Common myeloid progenitor, CD34-positive (primary cell): ENCODE data around the gene RMDN2.

ENCODE experiments used
- CTCF ChIA-PET: fragments of 350-600 bp; sonication (Branson Sonifier 250); formaldehyde crosslinking; loops from one replicate; lab custom pipeline; 2021; ENCODE audit warnings: antibody characterized with exemption; lab: Charles Lee
- POLR2A ChIA-PET: fragments of 350-600 bp; sonication (Branson Sonifier 250); formaldehyde crosslinking; loops from one replicate; lab custom pipeline; 2021; ENCODE audit warnings: antibody characterized with exemption; lab: Charles Lee
- DNase-seq, 3 donors: peaks; one replicate each; pipeline versions ENCODE4 v3.0.0 to v3.0.0-alpha.2; 2013
- H3K27ac ChIP-seq, 2 experiments: 1 replicate in 1 of 2; 2 replicates in 1 of 2; pipeline ENCODE4 v1.7.0; 2013; ENCODE audit warnings: inconsistent platforms in 2 of 2, low read length in 2 of 2, mild to moderate bottlenecking in 2 of 2, low read depth in 1 of 2, moderate library complexity in 1 of 2; ENCODE audit not compliant: severe bottlenecking in 2 of 2, insufficient read depth in 1 of 2, poor library complexity in 1 of 2
- H3K27me3 ChIP-seq, 5 experiments: replicated peaks in 2 of 5; 1 replicate in 3 of 5; 2 replicates in 2 of 5; pipeline versions ENCODE4 v1.6.1 to v1.7.0; 2013; ENCODE audit warnings: low read length in 4 of 5, mild to moderate bottlenecking in 2 of 5, moderate library complexity in 2 of 5, inconsistent platforms in 1 of 5; ENCODE audit not compliant: insufficient read depth in 5 of 5, control insufficient read depth in 4 of 5
- H3K36me3 ChIP-seq, 4 experiments: 1 replicate in 2 of 4; 2 replicates in 2 of 4; pipeline versions ENCODE4 v1.6.1 to v1.7.0; 2013; ENCODE audit warnings: low read length in 3 of 4, control low read depth in 1 of 4, mild to moderate bottlenecking in 1 of 4; ENCODE audit not compliant: control insufficient read depth in 4 of 4, insufficient read depth in 4 of 4
- H3K4me1 ChIP-seq, 4 experiments: 1 replicate in 3 of 4; 2 replicates in 1 of 4; pipeline versions ENCODE4 v1.6.1 to v1.7.1; 2013; ENCODE audit warnings: low read length in 3 of 4, mild to moderate bottlenecking in 3 of 4, control low read depth in 1 of 4, inconsistent platforms in 1 of 4, moderate library complexity in 1 of 4; ENCODE audit not compliant: control insufficient read depth in 4 of 4, insufficient read depth in 4 of 4; ENCODE audit errors: control extremely low read depth in 1 of 4
- H3K4me3 ChIP-seq, 7 experiments: 1 replicate in 4 of 7; 2 replicates in 3 of 7; pipeline versions ENCODE4 v1.5.1 to v1.7.0; 2013; ENCODE audit warnings: mild to moderate bottlenecking in 7 of 7, low read length in 6 of 7, moderate library complexity in 6 of 7, inconsistent platforms in 2 of 7, low read depth in 2 of 7, control low read depth in 1 of 7; ENCODE audit not compliant: insufficient read depth in 4 of 7, control insufficient read depth in 1 of 7; ENCODE audit errors: extremely low read depth in 1 of 7
- H3K9me3 ChIP-seq, 5 experiments: 1 replicate in 4 of 5; 2 replicates in 1 of 5; pipeline versions ENCODE4 v1.6.1 to v1.7.1; 2013; ENCODE audit warnings: low read length in 4 of 5, mild to moderate bottlenecking in 2 of 5, inconsistent platforms in 1 of 5, low read depth in 1 of 5, moderate library complexity in 1 of 5; ENCODE audit not compliant: control insufficient read depth in 4 of 5, insufficient read depth in 2 of 5; ENCODE audit errors: control extremely low read depth in 1 of 5
- WGBS: methylation state at CpG from one replicate; pipeline ENCODE4 v1.1.5; 2013; ENCODE audit not compliant: insufficient coverage; 5-methylcytosine and 5-hydroxymethylcytosine counted together

Gene RMDN2

DNA sequence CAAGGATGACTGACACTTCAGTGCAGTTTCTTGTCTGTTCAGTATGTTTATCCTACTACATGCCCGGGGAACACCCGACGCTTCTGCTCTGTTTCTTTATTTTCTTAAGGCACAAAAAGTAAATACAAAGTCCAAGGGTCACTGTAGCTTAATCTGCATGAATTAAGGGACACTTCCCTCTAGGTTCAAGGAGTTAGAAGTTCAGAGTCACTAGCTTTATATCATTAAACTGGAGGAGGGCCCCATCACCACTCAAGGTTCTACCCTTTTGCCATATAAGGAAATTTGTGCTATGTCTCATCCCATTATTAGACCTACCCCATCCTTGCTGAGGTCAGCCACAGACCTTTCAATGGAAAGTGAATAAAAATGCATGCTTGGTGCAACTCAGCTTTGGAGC lies 27.6 kb upstream of the RMDN2 start:
- Histone ChIP-seq H3K27me3 (no peaks in the 10 kb centered on the region), H3K4me3 (no peak overlapping the region), H3K36me3 (no peaks in the 10 kb centered on the region), H3K9me3 (peaks cover 0 to 10% (median 0%) of the 10 kb centered on the region in 5 experiments), H3K27ac (no peak overlapping the region), H3K4me1 (peaks cover 5 to 22% (median 10%) of the 10 kb centered on the region in 4 experiments)
- no peak for DNase-seq
- CTCF ChIA-PET, result no interaction called here
- POLR2A ChIA-PET, result no interaction called here
- 61% methylated on average over 3 of the region's 3 CpGs for WGBS

- DNase-seq, result no peak
- Histone ChIP-seq H3K27ac (no peak overlapping the region), H3K36me3 (no peaks in the 10 kb centered on the region), H3K27me3 (no peaks in the 10 kb centered on the region), H3K4me1 (peaks cover 0 to 14% (median under 1%) of the 10 kb centered on the region in 4 experiments), H3K4me3 (no peak overlapping the region), H3K9me3 (peaks cover 0 to 10% (median 0%) of the 10 kb centered on the region in 5 experiments)
- ChIA-PET POLR2A (no interaction called here), CTCF (no interaction called here)
Measured at GRCh38 chr2:37898448-37898847, 26.6 kb upstream of the RMDN2 start.

- Histone ChIP-seq H3K4me1 (no peaks in the 10 kb centered on the region), H3K36me3 (no peaks in the 10 kb centered on the region), H3K27me3 (no peaks in the 10 kb centered on the region), H3K4me3 (no peak overlapping the region), H3K9me3 (peaks cover 0 to 10% (median 0%) of the 10 kb centered on the region in 5 experiments), H3K27ac (no peak overlapping the region)
- DNase-seq, result no peak
- CTCF ChIA-PET, result interaction anchor here (0.6 kb wide), 1 partner anchor 39 kb away, joined by 3 read pairs; no protein-coding TSS in a partner anchor
- POLR2A ChIA-PET, result no interaction called here
Measured at GRCh38 chr2:37902991-37903390, 22.1 kb upstream of the RMDN2 start.

DNA sequence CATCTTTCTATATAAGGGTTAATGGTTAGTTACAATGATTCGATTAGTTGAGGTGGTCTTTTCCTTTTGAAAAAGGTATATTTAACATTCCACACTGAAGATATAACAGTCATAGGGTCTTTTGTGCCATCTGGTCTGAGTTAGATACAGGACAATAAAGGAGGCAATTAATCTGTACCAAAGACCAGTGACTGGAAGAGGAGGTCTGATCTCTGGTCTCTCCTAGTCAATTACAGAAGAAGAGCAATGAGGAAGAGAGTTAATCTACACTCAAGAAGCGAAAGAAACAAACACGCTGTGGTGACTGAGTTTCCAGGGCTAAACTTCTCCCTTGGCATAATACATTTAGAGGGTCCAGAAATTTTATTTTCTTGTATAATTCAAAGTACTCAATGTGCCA lies 20.7 kb upstream of the RMDN2 start:
- ChIA-PET POLR2A (no interaction called here), CTCF (interaction anchor here (0.9 kb wide), 1 partner anchor 13 kb away, joined by 3 read pairs; no protein-coding TSS in a partner anchor)
- DNase-seq, result no peak
- no peak overlapping the region for H3K27ac ChIP-seq
- H3K36me3 ChIP-seq, result no peaks in the 10 kb centered on the region
- no peaks in the 10 kb centered on the region for H3K4me1 ChIP-seq
- no CpG with 5 or more reads among the region's 3 CpGs for WGBS
- no peaks in the 10 kb centered on the region for H3K27me3 ChIP-seq
- peaks cover 0 to 10% (median 0%) of the 10 kb centered on the region in 5 experiments for H3K9me3 ChIP-seq
- no peak overlapping the region for H3K4me3 ChIP-seq

DNA sequence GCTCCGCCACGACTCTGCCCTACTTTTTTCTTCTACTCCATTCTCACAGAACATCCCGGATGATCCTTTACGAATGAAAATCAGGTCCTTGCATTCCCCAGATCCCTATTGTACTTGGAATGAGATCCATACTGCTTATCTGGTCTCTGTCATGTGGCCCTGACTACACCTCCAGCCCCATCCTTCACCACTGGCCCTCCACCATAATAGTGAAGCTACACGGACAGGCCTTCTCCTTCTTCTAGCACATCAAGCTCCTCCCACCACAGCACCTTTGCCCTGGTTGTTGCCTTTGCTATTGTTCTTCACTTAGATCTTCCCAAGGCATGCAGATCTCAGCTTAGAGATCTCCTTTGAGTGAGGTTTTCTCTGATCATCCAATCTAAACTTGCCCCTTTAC lies 20.1 kb upstream of the RMDN2 start:
- ChIA-PET CTCF (no interaction called here), POLR2A (no interaction called here)
- WGBS, result 88% methylated on average over 5 of the region's 5 CpGs
- DNase-seq, result no peak
- peaks cover 0 to 10% (median 0%) of the 10 kb centered on the region in 5 experiments for H3K9me3 ChIP-seq
- H3K27ac ChIP-seq, result no peak overlapping the region
- no peak overlapping the region for H3K4me3 ChIP-seq
- H3K4me1 ChIP-seq, result no peaks in the 10 kb centered on the region
- H3K36me3 ChIP-seq, result no peaks in the 10 kb centered on the region
- H3K27me3 ChIP-seq, result no peaks in the 10 kb centered on the region

DNA sequence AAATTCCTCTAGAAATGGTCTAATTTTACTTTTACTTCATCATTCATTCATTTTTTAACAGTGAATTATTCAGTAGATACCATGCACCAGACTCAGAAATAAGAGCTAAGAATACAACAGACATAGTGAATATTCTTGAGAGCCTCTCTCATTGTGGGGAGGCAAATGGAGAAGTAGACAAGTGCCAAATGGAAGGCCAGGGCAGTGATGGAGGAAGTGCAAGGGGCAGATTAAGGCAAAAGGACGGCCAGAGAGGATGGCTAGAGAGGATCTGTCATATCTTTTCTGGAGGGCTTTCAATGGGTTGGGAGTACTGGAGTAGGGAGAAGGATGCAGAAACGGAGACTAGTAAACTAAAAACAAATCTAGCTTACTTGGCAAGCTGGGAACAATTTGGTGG lies 19.0 kb upstream of the RMDN2 start:
- POLR2A ChIA-PET, result no interaction called here
- Histone ChIP-seq H3K9me3 (no peaks in the 10 kb centered on the region), H3K36me3 (no peaks in the 10 kb centered on the region), H3K27me3 (no peaks in the 10 kb centered on the region), H3K27ac (no peak overlapping the region), H3K4me3 (no peak overlapping the region), H3K4me1 (no peaks in the 10 kb centered on the region)
- DNase-seq, result no peak
- WGBS, result 50% methylated on average over 2 of the region's 2 CpGs
- CTCF ChIA-PET, result interaction anchor here (1.1 kb wide), 1 partner anchor 17 kb away, joined by 3 read pairs; no protein-coding TSS in a partner anchor

DNA sequence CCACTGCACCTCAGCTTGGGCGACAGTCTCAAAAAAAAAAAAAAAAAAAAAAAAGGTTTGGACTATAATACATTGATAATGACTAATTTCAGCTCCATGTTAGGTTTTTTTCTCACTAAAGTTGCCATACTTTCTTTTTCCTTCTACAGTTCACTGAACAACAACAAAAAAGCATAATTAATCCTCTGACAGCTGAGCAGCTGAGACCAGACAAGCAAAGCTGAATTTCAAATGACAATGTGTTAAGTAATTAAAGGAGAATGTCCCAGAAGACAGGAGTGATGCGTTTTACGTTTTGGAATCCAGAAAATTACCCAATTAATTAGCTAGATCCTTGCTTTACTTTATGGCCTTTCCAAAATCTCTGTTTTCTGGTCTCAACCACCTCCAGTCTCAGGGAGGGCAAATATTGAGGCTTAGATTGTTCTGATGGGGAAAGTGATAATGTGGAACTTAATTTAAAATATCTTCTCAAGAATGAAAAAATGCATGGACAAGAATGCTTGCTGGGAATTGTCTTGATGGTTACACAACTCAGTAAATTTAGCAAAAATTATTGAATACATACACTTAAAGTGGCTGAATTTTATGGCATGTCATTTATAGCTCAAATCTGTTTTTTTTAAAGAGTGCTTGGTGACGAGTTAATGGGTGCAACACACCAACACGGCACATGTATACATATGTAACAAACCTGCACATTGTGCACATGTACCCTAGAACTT lies 17.4 kb upstream of the RMDN2 start:
- no peak overlapping the region for H3K4me3 ChIP-seq
- POLR2A ChIA-PET, result no interaction called here
- CTCF ChIA-PET, result no interaction called here
- no peak overlapping the region for H3K27ac ChIP-seq
- no peaks in the 10 kb centered on the region for H3K36me3 ChIP-seq
- H3K9me3 ChIP-seq, result no peaks in the 10 kb centered on the region
- DNase-seq, result no peak
- H3K27me3 ChIP-seq, result no peaks in the 10 kb centered on the region
- no CpG with 5 or more reads among the region's 5 CpGs for WGBS
- H3K4me1 ChIP-seq, result no peaks in the 10 kb centered on the region
